ENCODE data around the gene AP2A1. TPM values are rescaled to one million over a fixed set of nuclear protein-coding genes. Genes with fewer than 3 reads are reported as not detected.

The AP2A1 gene
- total RNA-seq, 2 experiments from 2014 or later: 83.4 to 84.5 TPM

DNA sequence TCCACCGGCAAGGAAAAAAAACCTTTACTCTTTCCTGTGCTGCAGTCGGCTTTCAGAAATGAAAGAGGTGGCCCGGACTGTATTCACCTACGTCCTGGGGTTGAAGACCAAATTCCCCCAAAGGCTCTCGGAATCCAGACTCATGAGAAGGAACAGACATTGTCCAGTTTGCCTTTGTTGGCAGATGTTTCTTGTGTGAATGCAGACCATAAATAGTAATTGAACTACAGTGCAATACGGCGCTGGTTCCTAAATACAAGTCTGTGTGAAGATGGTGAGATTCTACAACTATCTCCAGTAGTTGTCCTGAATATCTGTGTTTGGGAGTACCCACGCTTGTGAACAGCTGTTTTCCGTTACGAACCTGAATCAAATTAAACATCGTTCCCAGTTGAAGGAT is 72.9 kb downstream of the AP2A1 start:
- TF ChIP-seq CTCF (IDR thresholded peaks at IDR 0.05): no peak
- H3K4me1 Mint-ChIP-seq (ENCODE audit: low read depth): no peaks in the 10 kb centered on the region
- DNase-seq: no peak
- peaks cover 8% of the 10 kb centered on the region for H3K36me3 Mint-ChIP-seq (ENCODE audit: low read depth)
- POLR2A ChIA-PET: no interaction called here
- ATAC-seq: no peak
- H3K9me3 Mint-ChIP-seq: no peaks in the 10 kb centered on the region
- no peak overlapping the region for H3K27ac Mint-ChIP-seq
- H3K4me3 Mint-ChIP-seq: no peak overlapping the region
- intact Hi-C loops (cut with micrococcal nuclease): no loop called here
- no peaks in the 10 kb centered on the region for H3K27me3 Mint-ChIP-seq
- CTCF ChIA-PET: no interaction called here

- Mint-ChIP-seq H3K36me3 (ENCODE audit: low read depth) (peaks cover 5% of the 10 kb centered on the region), H3K4me3 (no peak overlapping the region), H3K27ac (no peak overlapping the region), H3K9me3 (no peaks in the 10 kb centered on the region), H3K27me3 (no peaks in the 10 kb centered on the region), H3K4me1 (ENCODE audit: low read depth) (no peaks in the 10 kb centered on the region)
- DNase-seq (no peak), ATAC-seq (no peak)
- ChIA-PET CTCF (no interaction called here), POLR2A (no interaction called here)
- intact Hi-C loops (cut with micrococcal nuclease): no loop called here
- TF ChIP-seq CTCF (IDR thresholded peaks at IDR 0.05): no peak
Observed at GRCh38 chr19:49840321-49840720, 73.5 kb downstream of the AP2A1 start.

- ATAC-seq: no peak
- TF ChIP-seq CTCF (IDR thresholded peaks at IDR 0.05): no peak
- Mint-ChIP-seq H3K27ac (no peak overlapping the region), H3K4me3 (no peak overlapping the region), H3K9me3 (no peaks in the 10 kb centered on the region), H3K4me1 (ENCODE audit: low read depth) (no peaks in the 10 kb centered on the region), H3K36me3 (ENCODE audit: low read depth) (peaks cover 5% of the 10 kb centered on the region), H3K27me3 (no peaks in the 10 kb centered on the region)
- no peak for DNase-seq
- CTCF ChIA-PET: no interaction called here
- intact Hi-C loops (cut with micrococcal nuclease): no loop called here
- POLR2A ChIA-PET: interaction anchor here (0.7 kb wide), 1 partner anchor 10 kb away, joined by 4 read pairs; the partner anchor contains the start of gene PTOV1
Observed at GRCh38 chr19:49840736-49841249, 74.0 kb downstream of the AP2A1 start.

- Mint-ChIP-seq H3K4me1 (ENCODE audit: low read depth) (peaks cover 4% of the 10 kb centered on the region), H3K4me3 (no peak overlapping the region), H3K27me3 (no peaks in the 10 kb centered on the region), H3K9me3 (no peaks in the 10 kb centered on the region), H3K36me3 (ENCODE audit: low read depth) (no peaks in the 10 kb centered on the region), H3K27ac (no peak overlapping the region)
- CTCF ChIA-PET: no interaction called here
- no peak for TF ChIP-seq CTCF (IDR thresholded peaks at IDR 0.05)
- ATAC-seq (no peak), DNase-seq (no peak)
- intact Hi-C loops (cut with micrococcal nuclease): no loop called here
- POLR2A ChIA-PET: interaction anchor here (0.6 kb wide), 1 partner anchor 11 kb away, joined by 3 read pairs; no protein-coding TSS in a partner anchor
Observed at GRCh38 chr19:49843265-49843664, 76.5 kb downstream of the AP2A1 start.

- intact Hi-C loops (cut with micrococcal nuclease): no loop called here
- no peak overlapping the region for H3K4me3 Mint-ChIP-seq
- peaks cover 14% of the 10 kb centered on the region for H3K4me1 Mint-ChIP-seq (ENCODE audit: low read depth)
- no peak for ATAC-seq
- H3K9me3 Mint-ChIP-seq: peaks cover 5% of the 10 kb centered on the region
- no peak for DNase-seq
- no peaks in the 10 kb centered on the region for H3K27me3 Mint-ChIP-seq
- POLR2A ChIA-PET: interaction anchor here (0.8 to 1.2 kb wide), 2 partner anchors 10 to 31 kb away, joined by 3 read pairs; partner anchors contain the start of gene FUZ
- no peak for TF ChIP-seq CTCF (IDR thresholded peaks at IDR 0.05)
- peaks cover 5% of the 10 kb centered on the region for H3K36me3 Mint-ChIP-seq (ENCODE audit: low read depth)
- CTCF ChIA-PET: interaction anchor here (1.4 kb wide), 1 partner anchor 127 kb away, joined by 6 read pairs; no protein-coding TSS in a partner anchor
- no peak overlapping the region for H3K27ac Mint-ChIP-seq
Observed at GRCh38 chr19:49844138-49845095, 77.6 kb downstream of the AP2A1 start.

All from activated CD8-positive, alpha-beta T cell treated with anti-CD3 and anti-CD28 coated beads for 36 hours (primary cell).